Prostate gland (tissue), 2 donors: ENCODE results near the gene NHLH1.

Source experiments
- CTCF ChIP-seq, 4 experiments: fragments of 200-600 bp in 2 of 4; fragments of 450-650 bp in 2 of 4; sonication (generic) in 2 of 4; IDR thresholded peaks; 1 replicate in 3 of 4; 2 replicates in 1 of 4; pipeline ENCODE4 v1.5.1; 2016 to 2019; ENCODE audit warnings: antibody characterized with exemption in 4 of 4, mild to moderate bottlenecking in 2 of 4, moderate library complexity in 2 of 4
- POLR2AphosphoS5 ChIP-seq: sonication (generic); formaldehyde crosslinking; IDR thresholded peaks from one replicate; pipeline ENCODE4 v1.6.1; 2017; ENCODE audit warnings: antibody characterized with exemption

- TF ChIP-seq CTCF (IDR thresholded peaks at IDR 0.05) (no peak), POLR2AphosphoS5 (no peak)
Measured at GRCh38 chr1:160406131-160406968, 39.5 kb downstream of the NHLH1 start.
